Spleen (tissue), 11 donors: ENCODE measurements around the gene GSTO1. TPM values are rescaled to one million over a fixed set of nuclear protein-coding genes. Genes with fewer than 3 reads are reported as not detected.
A peak's percentile ranks its signal among the peaks of the same experiment; 100 is the strongest.

ENCODE experiments used
- DNase-seq: peaks from one replicate; pipeline ENCODE4 v3.0.0-alpha.2; 2020
- H3K27ac ChIP-seq, 8 donors: fragments of 200-600 bp; sonication (generic) in 7 of 8; 1 replicate in 4 of 8; 2 replicates in 4 of 8; pipeline versions ENCODE4 v1.5.0 to v1.8.0; 2016 to 2021; ENCODE audit warnings: inconsistent platforms in 4 of 8, mild to moderate bottlenecking in 4 of 8, moderate library complexity in 1 of 8
- H3K27me3 ChIP-seq, 7 donors: fragments of 200-600 bp; sonication (generic) in 6 of 7; replicated peaks in 1 of 7; 1 replicate in 4 of 7; 2 replicates in 3 of 7; pipeline versions ENCODE4 v1.5.0 to v1.8.0; 2016 to 2021; ENCODE audit warnings: inconsistent platforms in 3 of 7, mild to moderate bottlenecking in 1 of 7
- H3K36me3 ChIP-seq, 6 donors: fragments of 200-600 bp; sonication (generic) in 5 of 6; 1 replicate in 4 of 6; 2 replicates in 2 of 6; pipeline versions ENCODE4 v1.5.0 to v1.8.0; 2016 to 2021; ENCODE audit warnings: inconsistent platforms in 2 of 6
- H3K4me1 ChIP-seq, 6 donors: fragments of 200-600 bp; sonication (generic) in 5 of 6; 1 replicate in 3 of 6; 2 replicates in 3 of 6; pipeline versions ENCODE4 v1.5.0 to v1.8.0; 2016 to 2021; ENCODE audit warnings: inconsistent platforms in 3 of 6
- H3K4me3 ChIP-seq, 8 donors: fragments of 200-600 bp; sonication (generic) in 7 of 8; 1 replicate in 4 of 8; 2 replicates in 4 of 8; pipeline versions ENCODE4 v1.5.0 to v1.8.0; 2016 to 2021; ENCODE audit warnings: inconsistent platforms in 4 of 8, mild to moderate bottlenecking in 4 of 8, moderate library complexity in 2 of 8
- H3K9me3 ChIP-seq, 8 donors: fragments of 200-600 bp; sonication (generic) in 7 of 8; 1 replicate in 4 of 8; 2 replicates in 4 of 8; pipeline versions ENCODE4 v1.5.0 to v1.8.0; 2016 to 2021; ENCODE audit warnings: inconsistent platforms in 4 of 8
- POLR2A ChIP-seq, 3 donors: fragments of 450-650 bp; IDR thresholded peaks; one replicate each; pipeline ENCODE4 v1.5.1; 2017; ENCODE audit warnings: antibody characterized with exemption in 3 of 3, mild to moderate bottlenecking in 1 of 3
- POLR2AphosphoS5 ChIP-seq, 3 donors: sonication (generic); formaldehyde crosslinking; IDR thresholded peaks; one replicate each; pipeline ENCODE4 v1.5.1; 2017; ENCODE audit warnings: antibody characterized with exemption in 3 of 3
- WGBS, 5 donors: extraction: QIAGEN DNeasy Blood & Tissue Kit in 3 of 5; methylation state at CpG; one replicate each; pipeline versions ENCODE4 v1.1.5 to v1.1.7; 2013 to 2018; 5-methylcytosine and 5-hydroxymethylcytosine counted together
- intact Hi-C: fragments of 100-400 bp; cut with DNase I; formaldehyde crosslinking; loops from one replicate; pipeline ENCODE4 v1.15.0; 2023; ENCODE audit warnings: low total_unique reads
- polyA plus RNA-seq, 3 donors: library from polyadenylated mRNA; stranded (reverse); fragments of 200-250 nt; gene quantifications; one replicate each; pipeline ENCODE4 v1.2.1, GENCODE V29; 2013
- total RNA-seq, 7 donors: library from RNA; depleted of rRNA in 3 of 7; stranded (reverse); fragments of >200 nt in 3 of 7; fragmentation: NEBNext Ultra II Directional in 4 of 7; extraction: Animal tissue kit (Norgen Biotek cat#: 25700) in 4 of 7; gene quantifications; one replicate each; pipeline versions ENCODE4 v1.1.0 to v1.2.1, GENCODE V29; 2016 to 2021
- TF ChIP-seq, protein P1 (sequence below), 11 experiments: fragments of 200-600 bp in 7 of 11; fragments of 450-650 bp in 4 of 11; sonication (generic) in 4 of 11; IDR thresholded peaks in 8 of 11; conservative IDR thresholded peaks in 3 of 11; 1 replicate in 7 of 11; 2 replicates in 4 of 11; pipeline versions ENCODE4 v1.4.0 to v1.8.0; 2016 to 2021; ENCODE audit warnings: antibody characterized with exemption in 11 of 11, inconsistent platforms in 4 of 11, mild to moderate bottlenecking in 1 of 11
- donor health status: healthy with polysubstance abuse.
- donor health status: DM: no; HTN: no; CAD: no; lungs with moderate emphysema.
- donor health status: DM: no; HTN: no; CAD: no.
- donor health status: Bipolar disorder and iron deficiency.
- donor health status: healthy.
- donor health status: DM: no; HTN: no; CAD: no.
- donor health status: DM: yes; HTN: yes; CAD: no.

Gene GSTO1
- total and polyA plus RNA-seq, 10 donors = 64.4 to 157 (median 90.8) TPM

DNA sequence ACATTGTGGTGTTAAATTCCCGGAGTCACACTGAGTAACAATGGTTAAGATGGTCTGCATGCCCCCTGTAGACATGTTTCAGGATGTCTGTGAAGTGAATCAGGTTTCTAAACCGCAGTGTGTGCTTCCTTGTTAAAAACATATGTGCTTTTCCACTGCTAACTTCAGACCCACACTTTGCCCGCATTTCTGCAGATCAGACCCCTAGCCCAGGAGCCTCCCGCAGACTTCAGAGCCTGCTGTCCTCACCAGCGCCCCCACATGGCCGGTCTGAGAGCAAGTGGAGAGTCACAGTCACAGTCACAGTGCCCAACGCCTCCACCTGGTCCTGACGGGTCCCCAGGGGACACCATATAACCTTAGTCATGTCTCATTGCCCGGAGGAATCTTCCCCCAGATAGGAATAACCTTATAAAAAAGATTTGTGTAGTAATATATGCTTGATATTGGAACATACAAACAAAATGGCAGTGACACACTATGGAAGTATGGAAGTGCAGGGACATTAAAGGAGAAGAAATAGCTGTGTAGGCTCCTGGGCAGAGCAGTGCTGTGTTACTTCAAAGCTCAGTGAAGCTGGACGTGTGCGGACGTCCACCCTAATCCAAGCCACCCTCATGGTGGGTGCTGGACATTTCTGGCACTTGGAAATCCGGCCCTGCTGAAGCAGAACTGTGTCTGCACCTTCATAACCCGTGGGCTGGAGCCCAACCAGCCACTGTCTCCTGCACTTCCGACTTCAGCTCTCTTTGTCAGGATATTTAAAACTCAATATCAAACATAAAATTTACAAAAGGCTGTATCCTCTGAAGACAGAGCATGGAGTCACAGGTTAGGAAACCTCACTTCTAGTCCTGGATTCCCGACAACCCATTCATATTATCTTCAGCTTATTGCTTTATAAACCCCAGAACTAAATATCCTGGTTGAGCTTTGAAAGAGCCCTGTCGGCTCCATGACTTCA is 43.3 kb downstream of the GSTO1 start:
- no peak for TF ChIP-seq POLR2AphosphoS5 (IDR thresholded peaks at IDR 0.05)
- no peak for TF ChIP-seq POLR2A (IDR thresholded peaks at IDR 0.05)
- TF ChIP-seq, protein P1, sequence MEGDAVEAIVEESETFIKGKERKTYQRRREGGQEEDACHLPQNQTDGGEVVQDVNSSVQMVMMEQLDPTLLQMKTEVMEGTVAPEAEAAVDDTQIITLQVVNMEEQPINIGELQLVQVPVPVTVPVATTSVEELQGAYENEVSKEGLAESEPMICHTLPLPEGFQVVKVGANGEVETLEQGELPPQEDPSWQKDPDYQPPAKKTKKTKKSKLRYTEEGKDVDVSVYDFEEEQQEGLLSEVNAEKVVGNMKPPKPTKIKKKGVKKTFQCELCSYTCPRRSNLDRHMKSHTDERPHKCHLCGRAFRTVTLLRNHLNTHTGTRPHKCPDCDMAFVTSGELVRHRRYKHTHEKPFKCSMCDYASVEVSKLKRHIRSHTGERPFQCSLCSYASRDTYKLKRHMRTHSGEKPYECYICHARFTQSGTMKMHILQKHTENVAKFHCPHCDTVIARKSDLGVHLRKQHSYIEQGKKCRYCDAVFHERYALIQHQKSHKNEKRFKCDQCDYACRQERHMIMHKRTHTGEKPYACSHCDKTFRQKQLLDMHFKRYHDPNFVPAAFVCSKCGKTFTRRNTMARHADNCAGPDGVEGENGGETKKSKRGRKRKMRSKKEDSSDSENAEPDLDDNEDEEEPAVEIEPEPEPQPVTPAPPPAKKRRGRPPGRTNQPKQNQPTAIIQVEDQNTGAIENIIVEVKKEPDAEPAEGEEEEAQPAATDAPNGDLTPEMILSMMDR (IDR thresholded peaks at IDR 0.05 in 8 of 11, conservative IDR thresholded peaks at IDR 0.05 in 3 of 11) = peak in 5 of 11 experiments; percentile 9 to 37 (median 14)
- peaks cover 0 to 16% (median 0%) of the 10 kb centered on the region in 7 donors for H3K27me3 ChIP-seq
- no peak for DNase-seq
- 57 to 75% (median 69%) methylated on average over 17 of the region's 17 CpGs for WGBS, 5 donors
- no peaks in the 10 kb centered on the region for H3K36me3 ChIP-seq
- no peak overlapping the region for H3K4me3 ChIP-seq
- intact Hi-C loops = no loop called here
- peak overlapping the region in 2 of 8 donors; percentile 11 to 76 for H3K27ac ChIP-seq
- H3K9me3 ChIP-seq = peaks cover 0 to 4% (median 0%) of the 10 kb centered on the region in 8 donors
- H3K4me1 ChIP-seq = peaks cover 0 to 35% (median 16%) of the 10 kb centered on the region in 6 donors

DNA sequence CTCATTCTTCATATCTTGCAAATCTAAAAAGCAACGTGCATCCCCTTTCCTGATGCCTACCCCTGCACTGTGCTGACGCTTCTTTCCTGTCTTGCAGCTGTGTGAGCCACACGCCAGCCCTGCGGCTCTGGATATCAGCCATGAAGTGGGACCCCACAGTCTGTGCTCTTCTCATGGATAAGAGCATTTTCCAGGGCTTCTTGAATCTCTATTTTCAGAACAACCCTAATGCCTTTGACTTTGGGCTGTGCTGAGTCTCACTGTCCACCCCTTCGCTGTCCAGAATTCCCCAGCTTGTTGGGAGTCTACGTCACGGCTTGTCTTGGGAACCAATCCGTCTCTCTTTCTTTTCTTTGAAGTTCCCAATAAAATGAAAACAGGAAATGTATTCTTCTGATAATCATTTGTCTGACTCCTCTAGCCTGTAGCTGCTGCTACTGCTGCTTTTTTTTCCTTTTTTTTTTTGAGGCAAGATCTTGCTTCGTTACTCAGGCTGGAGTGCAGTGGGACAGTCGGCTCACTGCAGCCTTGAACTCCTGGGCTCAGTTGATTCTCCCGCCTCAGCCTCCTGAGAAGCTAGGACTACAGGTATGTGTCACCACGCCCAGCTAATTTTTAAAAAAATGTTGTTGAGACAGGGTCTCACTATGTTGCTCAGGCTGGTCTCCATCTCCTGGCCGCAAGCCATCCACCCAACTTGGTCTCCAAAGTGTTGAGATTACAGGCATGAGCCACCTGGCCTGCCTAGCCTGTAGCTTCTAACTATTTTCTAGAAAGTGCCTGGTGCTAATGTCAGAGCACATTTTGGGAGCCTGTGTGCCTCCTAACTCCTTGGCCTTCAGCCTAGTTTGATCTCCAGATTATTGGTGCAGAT is 44.6 kb downstream of the GSTO1 start:
- Histone ChIP-seq H3K9me3 (peaks cover 0 to 4% (median 0%) of the 10 kb centered on the region in 8 donors), H3K36me3 (no peaks in the 10 kb centered on the region), H3K4me1 (peaks cover 0 to 37% (median 15%) of the 10 kb centered on the region in 6 donors), H3K27ac (peak overlapping the region in 7 of 8 donors; percentile 5 to 76 (median 61)), H3K27me3 (peaks cover 0 to 16% (median 0%) of the 10 kb centered on the region in 7 donors), H3K4me3 (no peak overlapping the region)
- intact Hi-C loops = no loop called here
- peak in 1 of 3 donors; percentile 37 for TF ChIP-seq POLR2AphosphoS5 (IDR thresholded peaks at IDR 0.05)
- TF ChIP-seq POLR2A (IDR thresholded peaks at IDR 0.05) = no peak
- TF ChIP-seq, protein P1 (IDR thresholded peaks at IDR 0.05 in 8 of 11, conservative IDR thresholded peaks at IDR 0.05 in 3 of 11) = no peak
- DNase-seq = no peak
- 52 to 59% (median 55%) methylated on average over 13 of the region's 13 CpGs for WGBS, 5 donors

DNA sequence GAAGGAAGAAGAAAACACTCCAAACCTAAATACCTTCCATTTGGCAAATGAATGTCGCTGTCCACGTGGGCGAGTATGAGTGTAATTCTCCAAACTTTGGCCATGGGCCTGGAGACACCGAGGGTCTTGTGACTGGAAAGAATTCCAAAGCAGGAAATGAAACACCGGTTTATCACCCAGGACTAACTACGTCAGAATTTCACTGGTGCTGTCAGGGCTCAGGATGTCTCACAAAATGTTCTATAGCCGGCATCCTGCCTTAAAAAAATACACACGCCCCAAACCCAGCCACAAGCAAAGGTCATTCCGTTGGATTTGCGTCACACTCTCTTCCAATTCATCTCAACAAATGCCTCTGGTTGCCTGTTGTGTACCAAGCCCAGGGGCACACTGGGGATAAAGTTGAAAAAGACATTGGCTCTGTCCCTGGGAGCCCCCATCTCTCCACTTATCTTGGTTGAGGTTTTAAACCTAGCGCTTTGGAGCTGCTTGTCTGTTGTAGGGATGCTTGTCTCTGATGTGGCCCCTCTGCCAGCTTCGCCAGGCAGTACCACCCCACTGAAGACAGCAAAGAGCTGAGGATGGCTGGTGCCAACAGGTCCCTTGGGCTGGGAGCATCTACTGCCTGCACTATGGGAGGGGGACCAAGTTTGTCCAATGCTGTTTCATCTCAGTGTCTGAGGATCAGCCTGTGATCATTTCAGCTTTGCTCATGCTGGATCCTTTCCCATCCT is 45.5 kb downstream of the GSTO1 start:
- peaks cover 0 to 46% (median 21%) of the 10 kb centered on the region in 6 donors for H3K4me1 ChIP-seq
- peaks cover 0 to 4% (median 0%) of the 10 kb centered on the region in 8 donors for H3K9me3 ChIP-seq
- peak in 1 of 3 donors; percentile 56 for TF ChIP-seq POLR2AphosphoS5 (IDR thresholded peaks at IDR 0.05)
- no peak for TF ChIP-seq POLR2A (IDR thresholded peaks at IDR 0.05)
- peak overlapping the region in 7 of 8 donors; percentile 54 to 76 (median 61) for H3K27ac ChIP-seq
- 70 to 78% (median 76%) methylated on average over 12 of the region's 12 CpGs for WGBS, 5 donors
- no peaks in the 10 kb centered on the region for H3K36me3 ChIP-seq
- intact Hi-C loops = no loop called here
- H3K4me3 ChIP-seq = no peak overlapping the region
- H3K27me3 ChIP-seq = peaks cover 0 to 16% (median 0%) of the 10 kb centered on the region in 7 donors
- no peak for DNase-seq
